OCI-LY1 (cell line): ENCODE results near the gene CRYGN.

Experiments used
- H2AFZ ChIP-seq: fragments of 200-600 bp; sonication (generic), shearing (Covaris generic); 2 replicates; pipeline ENCODE4 v1.6.0; 2014; ENCODE audit warnings: antibody characterized with exemption, mild to moderate bottlenecking, low read length
- H3F3A ChIP-seq: fragments of 200-600 bp; sonication (generic), shearing (Covaris generic); 2 replicates; pipeline ENCODE4 v1.6.0; 2014; ENCODE audit warnings: mild to moderate bottlenecking, antibody characterized with exemption, low read length, moderate library complexity; ENCODE audit not compliant: insufficient read depth
- H3K27ac ChIP-seq: fragments of 200-600 bp; sonication (generic); 2 replicates; pipeline ENCODE4 v1.5.1; 2014; ENCODE audit warnings: low read length, mixed run types, mild to moderate bottlenecking, low read depth; ENCODE audit not compliant: poor library complexity, severe bottlenecking
- H3K27me3 ChIP-seq: fragments of 200-600 bp; sonication (generic); 2 replicates; pipeline ENCODE4 v1.6.0; 2014; ENCODE audit warnings: antibody characterized with exemption, mild to moderate bottlenecking, low read length, moderate library complexity; ENCODE audit not compliant: insufficient read depth
- H3K36me3 ChIP-seq: fragments of 200-600 bp; sonication (generic); 2 replicates; pipeline ENCODE4 v1.6.1; 2014; ENCODE audit warnings: mild to moderate bottlenecking, antibody characterized with exemption, low read length, moderate library complexity, mixed read lengths; ENCODE audit not compliant: insufficient read depth
- H3K4me1 ChIP-seq: fragments of 200-600 bp; sonication (generic); 2 replicates; pipeline ENCODE4 v1.5.1; 2014; ENCODE audit warnings: mild to moderate bottlenecking, low read length, moderate library complexity; ENCODE audit not compliant: insufficient read depth, severe bottlenecking
- H3K4me2 ChIP-seq: fragments of 200-600 bp; sonication (generic), shearing (Covaris generic); 2 replicates; pipeline ENCODE4 v1.6.1; 2014; ENCODE audit warnings: low read length
- H3K4me3 ChIP-seq: fragments of 200-600 bp; sonication (generic); 2 replicates; pipeline ENCODE4 v1.5.1; 2014; ENCODE audit warnings: low read length, low read depth, mild to moderate bottlenecking, mixed read lengths; ENCODE audit not compliant: poor library complexity, severe bottlenecking
- H3K79me2 ChIP-seq: fragments of 200-600 bp; shearing (Covaris generic); 2 replicates; pipeline ENCODE4 v1.6.1; 2016; ENCODE audit warnings: mixed run types, low read length, mixed read lengths; ENCODE audit not compliant: insufficient read depth
- H3K9ac ChIP-seq: fragments of 200-600 bp; sonication (generic), shearing (Covaris generic); 2 replicates; pipeline ENCODE4 v1.6.1; 2014; ENCODE audit warnings: mild to moderate bottlenecking, low read length, mixed read lengths
- H3K9me2 ChIP-seq: fragments of 200-600 bp; sonication (generic), shearing (Covaris generic); 2 replicates; pipeline ENCODE4 v1.6.1; 2014; ENCODE audit warnings: low read depth, mild to moderate bottlenecking, low read length, mixed read lengths
- H3K9me3 ChIP-seq: fragments of 200-600 bp; shearing (Covaris generic); 2 replicates; pipeline ENCODE4 v1.6.1; 2014; ENCODE audit warnings: low read length, mixed read lengths
- H4K20me1 ChIP-seq: fragments of 200-600 bp; sonication (generic), shearing (Covaris generic); 2 replicates; pipeline ENCODE4 v1.6.0; 2016; ENCODE audit warnings: mild to moderate bottlenecking, low read length; ENCODE audit not compliant: insufficient read depth
- EZH2 ChIP-seq: fragments of 200-600 bp; sonication (generic), shearing (Covaris generic); IDR thresholded peaks from 2 replicates; pipeline ENCODE4 v1.8.0; 2017; ENCODE audit warnings: borderline replicate concordance, mixed run types, mild to moderate bottlenecking, antibody characterized with exemption, low read length, moderate library complexity, mixed read lengths
- TF ChIP-seq, protein P1 (sequence below): fragments of 200-600 bp; sonication (generic), shearing (Covaris generic); IDR thresholded peaks from 2 replicates; pipeline ENCODE4 v1.5.1; 2017; ENCODE audit warnings: mild to moderate bottlenecking, antibody characterized with exemption, low read length, moderate library complexity, mixed read lengths

Gene CRYGN

DNA sequence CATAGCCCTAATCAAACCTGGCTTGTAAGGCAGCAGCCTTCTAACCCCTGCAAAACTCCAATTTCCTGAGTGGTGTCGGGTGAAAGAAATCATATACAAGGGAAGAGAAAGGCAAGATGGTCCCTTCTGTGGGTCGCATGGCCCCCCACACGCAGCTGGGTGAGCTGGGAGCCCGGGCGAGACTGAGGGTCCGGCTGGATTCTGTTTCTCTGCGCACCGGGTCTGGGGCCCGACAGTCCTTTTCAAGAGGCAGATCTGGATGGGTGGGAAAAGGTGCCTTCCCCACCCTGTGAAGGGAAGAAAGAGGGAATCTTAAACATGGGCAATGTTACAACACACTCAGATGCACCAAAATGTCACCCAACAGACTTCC, 48.6 kb downstream of the CRYGN start:
- Histone ChIP-seq H3K4me2 (no peak overlapping the region), H3K9me3 (no peaks in the 10 kb centered on the region), H3K27me3 (peaks cover 10% of the 10 kb centered on the region), H3K4me3 (no peak overlapping the region), H3K36me3 (no peaks in the 10 kb centered on the region), H3K9ac (no peak overlapping the region), H3K9me2 (no peaks in the 10 kb centered on the region), H2AFZ (no peak overlapping the region), H3F3A (no peaks in the 10 kb centered on the region), H3K79me2 (no peaks in the 10 kb centered on the region), H3K27ac (no peak overlapping the region), H4K20me1 (no peaks in the 10 kb centered on the region), H3K4me1 (no peaks in the 10 kb centered on the region)
- no peak for TF ChIP-seq EZH2
- TF ChIP-seq, protein P1, sequence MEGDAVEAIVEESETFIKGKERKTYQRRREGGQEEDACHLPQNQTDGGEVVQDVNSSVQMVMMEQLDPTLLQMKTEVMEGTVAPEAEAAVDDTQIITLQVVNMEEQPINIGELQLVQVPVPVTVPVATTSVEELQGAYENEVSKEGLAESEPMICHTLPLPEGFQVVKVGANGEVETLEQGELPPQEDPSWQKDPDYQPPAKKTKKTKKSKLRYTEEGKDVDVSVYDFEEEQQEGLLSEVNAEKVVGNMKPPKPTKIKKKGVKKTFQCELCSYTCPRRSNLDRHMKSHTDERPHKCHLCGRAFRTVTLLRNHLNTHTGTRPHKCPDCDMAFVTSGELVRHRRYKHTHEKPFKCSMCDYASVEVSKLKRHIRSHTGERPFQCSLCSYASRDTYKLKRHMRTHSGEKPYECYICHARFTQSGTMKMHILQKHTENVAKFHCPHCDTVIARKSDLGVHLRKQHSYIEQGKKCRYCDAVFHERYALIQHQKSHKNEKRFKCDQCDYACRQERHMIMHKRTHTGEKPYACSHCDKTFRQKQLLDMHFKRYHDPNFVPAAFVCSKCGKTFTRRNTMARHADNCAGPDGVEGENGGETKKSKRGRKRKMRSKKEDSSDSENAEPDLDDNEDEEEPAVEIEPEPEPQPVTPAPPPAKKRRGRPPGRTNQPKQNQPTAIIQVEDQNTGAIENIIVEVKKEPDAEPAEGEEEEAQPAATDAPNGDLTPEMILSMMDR: no peak

DNA sequence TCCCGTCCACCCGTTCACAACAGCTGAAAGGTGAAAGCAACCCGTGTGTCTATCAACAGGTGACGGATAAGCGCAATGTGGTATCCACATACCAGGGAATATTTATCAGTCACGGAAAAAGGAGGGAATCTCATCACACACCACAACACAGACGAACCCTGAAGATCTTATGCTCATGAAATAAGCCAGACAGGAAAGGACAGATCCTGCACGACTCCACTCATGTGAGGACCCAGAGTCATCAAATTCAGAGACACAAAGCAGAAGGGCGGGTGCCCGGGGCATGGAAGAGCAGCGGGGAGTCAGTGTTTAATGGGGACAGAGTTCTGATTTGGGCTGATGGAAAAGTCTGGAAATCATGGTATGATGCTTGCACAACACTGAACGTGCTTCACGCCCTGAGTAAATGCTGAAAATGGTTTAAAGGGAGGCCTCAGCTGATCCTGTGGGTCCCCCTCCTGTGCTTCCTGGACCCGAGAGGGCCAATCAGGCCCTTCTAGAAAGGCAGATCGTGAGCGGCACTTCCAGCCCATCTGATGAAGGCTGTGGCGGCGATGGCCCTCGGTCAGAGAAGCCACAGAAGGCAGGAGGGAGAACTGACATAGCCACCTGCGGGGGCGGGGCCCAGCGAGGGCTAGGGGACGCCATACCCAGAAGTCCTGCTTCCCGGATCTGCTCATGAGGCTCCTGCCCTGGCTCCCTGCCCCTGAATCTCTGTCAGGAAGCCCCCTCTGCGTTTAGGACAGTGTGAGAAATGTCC, 49.2 kb downstream of the CRYGN start:
- Histone ChIP-seq H3F3A (no peaks in the 10 kb centered on the region), H4K20me1 (no peaks in the 10 kb centered on the region), H3K9ac (no peak overlapping the region), H3K27ac (no peak overlapping the region), H3K9me2 (no peaks in the 10 kb centered on the region), H3K36me3 (no peaks in the 10 kb centered on the region), H3K79me2 (no peaks in the 10 kb centered on the region), H3K4me1 (no peaks in the 10 kb centered on the region), H3K4me2 (no peak overlapping the region), H3K27me3 (peaks cover 10% of the 10 kb centered on the region), H3K4me3 (no peak overlapping the region), H3K9me3 (no peaks in the 10 kb centered on the region), H2AFZ (no peak overlapping the region)
- TF ChIP-seq, protein P1: no peak
- TF ChIP-seq EZH2: no peak

DNA sequence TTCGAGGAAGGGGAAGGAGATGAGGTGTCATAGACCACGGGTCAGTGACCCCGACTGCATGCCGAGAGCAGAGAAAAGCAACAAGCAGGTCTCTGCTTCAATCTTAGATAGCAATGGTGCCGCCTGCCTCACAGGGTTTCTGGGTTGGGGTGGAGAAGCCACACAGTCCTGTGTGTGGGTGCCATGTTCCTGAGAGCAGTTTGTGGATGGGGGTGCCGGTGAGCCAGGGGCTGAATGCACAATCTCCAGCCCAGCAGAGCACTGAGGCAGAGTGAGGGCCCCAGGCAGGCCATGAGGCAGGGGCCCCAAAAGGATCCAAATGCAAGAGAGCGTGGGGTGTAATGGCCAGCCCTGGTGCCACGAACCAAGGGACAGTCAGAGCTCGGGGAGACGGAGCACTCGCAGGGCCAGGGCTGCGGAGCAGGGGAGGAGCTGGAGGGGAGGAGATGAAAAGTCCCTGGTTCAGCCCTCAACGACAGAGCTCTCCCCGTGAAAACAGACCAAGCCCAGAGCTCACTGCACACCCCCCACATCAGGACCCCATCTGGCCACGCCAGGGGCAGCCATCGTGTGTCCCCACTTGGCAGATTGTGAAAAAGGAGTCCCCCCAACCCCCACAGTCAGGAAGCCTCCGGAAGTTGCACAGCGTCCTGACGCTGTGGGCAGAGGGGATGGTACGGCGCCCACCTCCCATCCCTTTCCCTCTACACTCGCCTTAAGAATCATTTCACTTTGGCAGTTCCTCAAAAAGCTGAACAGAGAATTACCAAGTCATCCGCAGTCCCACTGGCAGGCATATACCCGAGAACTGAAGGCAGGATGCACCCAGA, 50.0 kb downstream of the CRYGN start:
- no peak overlapping the region for H3K4me2 ChIP-seq
- no peaks in the 10 kb centered on the region for H4K20me1 ChIP-seq
- H3K27me3 ChIP-seq: peaks cover 14% of the 10 kb centered on the region
- TF ChIP-seq, protein P1: no peak
- no peak for TF ChIP-seq EZH2
- H3K36me3 ChIP-seq: no peaks in the 10 kb centered on the region
- no peaks in the 10 kb centered on the region for H3K9me2 ChIP-seq
- H3K9ac ChIP-seq: no peak overlapping the region
- no peak overlapping the region for H3K4me3 ChIP-seq
- no peak overlapping the region for H3K27ac ChIP-seq
- no peaks in the 10 kb centered on the region for H3K9me3 ChIP-seq
- no peak overlapping the region for H2AFZ ChIP-seq
- H3K4me1 ChIP-seq: no peaks in the 10 kb centered on the region
- no peaks in the 10 kb centered on the region for H3K79me2 ChIP-seq
- no peaks in the 10 kb centered on the region for H3F3A ChIP-seq
